GM18507 (cell line): ENCODE measurements around the gene SEMA5A.

Experiments used
- DNase-seq: peaks from one replicate; pipeline ENCODE4 v3.0.0; 2011; ENCODE audit warnings: low read depth; ENCODE audit not compliant: insufficient read length; ENCODE audit errors: extremely low spot score
- FAIRE-seq: peaks from 2 replicates; lab custom pipeline; 2011; peaks lifted over from hg19 to GRCh38; lab: Jason Lieb, UNC

The SEMA5A gene

GRCh38 chr5:9545992-9546851, at the start of gene SEMA5A:
Gene SEMA5A (minus strand): TSS chr5:9546075. CDS start chr5:9379946, 166,129 bp downstream.
- DNase-seq = no peak
- no peak for FAIRE-seq

GRCh38 chr5:9594913-9595312, 49.0 kb upstream of the SEMA5A start:
- no peak for FAIRE-seq
- no peak for DNase-seq

- no peak for FAIRE-seq
- no peak for DNase-seq
These were observed 43.4 kb upstream of the SEMA5A start for GRCh38 chr5:9589049-9589835.

- no peak for DNase-seq
- no peak for FAIRE-seq
These were observed 42.4 kb upstream of the SEMA5A start for GRCh38 chr5:9588254-9588653.

GRCh38 chr5:9587135-9587534, 41.3 kb upstream of the SEMA5A start:
- no peak for FAIRE-seq
- DNase-seq = no peak

GRCh38 chr5:9582406-9582805, 36.5 kb upstream of the SEMA5A start:
- FAIRE-seq (no peak), DNase-seq (no peak)

GRCh38 chr5:9573796-9574195, 27.9 kb upstream of the SEMA5A start:
- FAIRE-seq = no peak
- DNase-seq = no peak

GRCh38 chr5:9572246-9572645, 26.4 kb upstream of the SEMA5A start:
- no peak for DNase-seq
- no peak for FAIRE-seq

- FAIRE-seq (no peak), DNase-seq (no peak)
These were observed 25.0 kb upstream of the SEMA5A start for GRCh38 chr5:9570876-9571275.

GRCh38 chr5:9567039-9567438, 21.2 kb upstream of the SEMA5A start:
- FAIRE-seq = no peak

GRCh38 chr5:9564752-9565151, 18.9 kb upstream of the SEMA5A start:
- no peak for DNase-seq
- no peak for FAIRE-seq

More at GRCh38 chr5:9567039-9567438, 21.2 kb upstream of the SEMA5A start:
- DNase-seq = no peak

GRCh38 chr5:9562141-9562540, 16.3 kb upstream of the SEMA5A start:
- DNase-seq (no peak), FAIRE-seq (no peak)

- FAIRE-seq = no peak
- no peak for DNase-seq
These were observed 14.1 kb upstream of the SEMA5A start for GRCh38 chr5:9559965-9560364.

- FAIRE-seq (no peak), DNase-seq (no peak)
These were observed 12.6 kb upstream of the SEMA5A start for GRCh38 chr5:9558319-9558965.

GRCh38 chr5:9557696-9558095, 11.8 kb upstream of the SEMA5A start:
- FAIRE-seq (no peak), DNase-seq (no peak)

GRCh38 chr5:9555961-9556360, 10.1 kb upstream of the SEMA5A start:
- DNase-seq = no peak
- FAIRE-seq = no peak

GRCh38 chr5:9554122-9554521, 8.2 kb upstream of the SEMA5A start:
- no peak for DNase-seq
- FAIRE-seq = no peak

- FAIRE-seq (no peak), DNase-seq (no peak)
These were observed 7.7 kb upstream of the SEMA5A start for GRCh38 chr5:9553561-9553960.

- DNase-seq (no peak), FAIRE-seq (no peak)
These were observed 6.0 kb upstream of the SEMA5A start for GRCh38 chr5:9551567-9552537.
